ENCODE results near the gene CDS1.
"Not testable (repeated sequence)": the region's sequence is repeated elsewhere in the genome, so short reads cannot be mapped to it uniquely, and the experiment has no call there.

CDS1 gene

GRCh38 chr4:84672177-84672576 lies 89.2 kb downstream of the CDS1 start:
- no peak for DNase-seq (ENCODE audit: low read depth in 1 of 2, low spot score in 1 of 2)

GRCh38 chr4:84673475-84674240 lies 90.7 kb downstream of the CDS1 start:
- DNase-seq (ENCODE audit: low read depth in 1 of 2, low spot score in 1 of 2) = no peak

- DNase-seq (ENCODE audit: low read depth in 1 of 2, low spot score in 1 of 2) = no peak
Observed at GRCh38 chr4:84677093-84677492, 94.2 kb downstream of the CDS1 start.

DNA sequence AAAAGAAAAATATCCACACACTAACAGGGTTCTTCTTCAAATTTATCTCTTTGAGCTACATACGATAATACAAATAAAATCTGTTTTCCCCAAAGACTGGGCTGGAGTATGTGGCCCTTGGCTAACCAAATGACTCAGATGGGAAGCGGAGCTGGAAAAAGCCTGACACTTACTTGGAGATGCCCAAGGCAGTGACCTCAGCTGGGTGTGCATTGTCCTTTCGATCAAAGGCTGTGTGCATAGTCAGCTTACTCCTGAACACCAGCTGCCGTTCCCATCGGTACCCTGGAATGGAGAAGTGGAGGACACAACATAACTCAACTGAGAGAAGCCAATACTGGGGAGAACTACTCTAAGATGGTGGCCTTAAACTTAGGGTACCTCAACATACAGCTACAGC lies 95.1 kb downstream of the CDS1 start:
- no peak for DNase-seq (ENCODE audit: low read depth in 1 of 2, low spot score in 1 of 2)

GRCh38 chr4:84678976-84679744 lies 96.2 kb downstream of the CDS1 start:
- no peak for DNase-seq (ENCODE audit: low read depth in 1 of 2, low spot score in 1 of 2)

GRCh38 chr4:84680956-84681355 lies 98.0 kb downstream of the CDS1 start:
- no peak for DNase-seq (ENCODE audit: low read depth in 1 of 2, low spot score in 1 of 2)

DNA sequence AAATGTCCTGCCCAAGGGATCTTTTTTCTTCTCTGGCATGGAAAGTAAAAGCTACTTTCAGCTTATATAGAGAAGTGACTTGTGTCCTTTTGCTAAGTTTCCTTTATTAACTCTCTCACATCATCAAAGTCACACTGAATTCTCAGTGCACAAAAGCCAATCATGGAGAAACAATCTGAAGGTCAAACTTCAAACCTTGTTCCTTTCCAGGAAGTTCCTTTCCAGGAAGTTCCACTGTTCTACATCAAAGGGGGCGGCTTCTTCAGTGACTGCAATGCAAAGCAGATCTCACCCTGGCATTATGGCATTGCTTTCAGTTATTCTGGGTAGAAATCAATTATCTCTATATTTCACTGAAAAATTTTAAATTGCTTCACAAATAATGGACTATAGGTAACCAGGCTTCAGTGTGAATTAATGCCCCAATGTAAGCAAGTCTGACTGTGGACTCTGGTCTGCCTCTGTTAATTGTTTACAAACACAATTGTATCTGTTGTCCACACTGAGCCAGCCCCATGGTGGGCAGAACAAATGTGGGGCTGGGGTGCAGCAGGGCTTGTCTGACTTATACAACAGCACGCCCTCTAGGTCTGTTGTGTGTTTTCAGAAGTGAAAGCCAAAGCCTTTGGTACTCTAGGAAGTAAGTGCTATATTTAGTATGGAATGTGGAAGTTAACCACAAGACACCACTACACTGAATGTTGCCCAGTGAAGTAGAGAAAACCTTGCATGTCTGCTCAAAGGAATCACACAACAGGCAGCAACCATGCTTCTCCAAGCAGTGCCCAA lies 98.8 kb downstream of the CDS1 start:
- no peak for DNase-seq (ENCODE audit: low read depth in 1 of 2, low spot score in 1 of 2)

DNA sequence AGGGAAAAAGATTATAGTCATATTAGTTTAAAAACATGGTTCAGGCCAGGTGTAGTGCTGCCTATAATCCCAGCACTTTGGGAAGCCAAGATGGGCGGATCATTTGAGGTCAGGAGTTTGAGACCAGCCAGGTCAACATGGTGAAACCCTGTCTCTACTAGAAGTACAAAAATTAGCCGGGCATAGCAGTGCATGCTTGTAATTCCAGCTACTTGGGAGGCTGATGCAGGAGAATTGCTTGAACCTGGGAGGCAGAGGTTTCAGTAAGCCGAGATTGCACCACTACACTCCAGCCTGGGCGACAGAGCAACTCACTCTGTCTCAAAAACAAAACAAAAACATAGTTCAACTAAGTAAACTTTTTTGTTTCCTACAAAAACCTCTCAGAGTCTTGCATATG lies 99.7 kb downstream of the CDS1 start:
- DNase-seq (ENCODE audit: low read depth in 1 of 2, low spot score in 1 of 2) = not testable (repeated sequence)

GRCh38 chr4:84683064-84683850 lies 100.3 kb downstream of the CDS1 start:
- DNase-seq (ENCODE audit: low read depth in 1 of 2, low spot score in 1 of 2) = no peak

DNA sequence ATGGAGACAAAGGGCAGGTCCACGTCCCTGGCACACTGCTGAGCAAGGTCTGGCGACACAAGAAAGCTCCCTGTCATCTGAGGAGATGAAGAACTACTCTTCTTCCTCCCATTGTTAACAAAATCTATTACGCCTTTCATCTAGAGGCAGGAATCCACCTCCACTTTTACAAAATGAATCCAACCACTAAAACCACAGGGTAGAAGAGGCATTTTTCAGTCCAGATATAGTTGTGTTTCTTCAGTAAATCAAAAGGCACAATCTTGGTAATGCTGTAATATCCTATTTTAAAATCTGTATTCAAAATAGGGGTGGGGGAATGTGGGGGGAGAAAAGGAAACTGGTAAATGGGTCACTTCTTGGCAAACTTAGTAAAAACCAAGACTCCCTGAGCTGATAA lies 101.4 kb downstream of the CDS1 start:
- no peak for DNase-seq (ENCODE audit: low read depth in 1 of 2, low spot score in 1 of 2)

GRCh38 chr4:84685105-84685504 lies 102.2 kb downstream of the CDS1 start:
- no peak for DNase-seq (ENCODE audit: low read depth in 1 of 2, low spot score in 1 of 2)

DNA sequence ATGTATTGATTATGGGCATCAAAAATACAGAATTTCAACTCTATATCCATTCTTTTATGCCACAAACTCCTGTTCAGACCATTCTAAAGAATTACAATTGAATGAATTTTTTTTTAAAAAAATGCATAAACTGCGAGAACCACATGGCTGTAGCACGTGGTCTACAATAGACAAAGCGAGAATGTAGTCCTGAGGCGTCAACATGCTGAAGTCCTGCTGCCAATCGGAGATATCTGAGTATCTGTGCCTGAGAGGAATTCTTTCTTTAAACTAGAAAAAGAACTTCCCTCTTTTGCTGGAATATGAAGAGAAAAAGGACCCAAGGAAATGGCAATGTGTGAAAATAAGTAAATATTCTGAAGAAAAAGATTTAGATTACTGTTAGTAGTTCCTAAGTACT lies 105.7 kb downstream of the CDS1 start:
- DNase-seq (ENCODE audit: low read depth in 1 of 2, low spot score in 1 of 2) = no peak

DNA sequence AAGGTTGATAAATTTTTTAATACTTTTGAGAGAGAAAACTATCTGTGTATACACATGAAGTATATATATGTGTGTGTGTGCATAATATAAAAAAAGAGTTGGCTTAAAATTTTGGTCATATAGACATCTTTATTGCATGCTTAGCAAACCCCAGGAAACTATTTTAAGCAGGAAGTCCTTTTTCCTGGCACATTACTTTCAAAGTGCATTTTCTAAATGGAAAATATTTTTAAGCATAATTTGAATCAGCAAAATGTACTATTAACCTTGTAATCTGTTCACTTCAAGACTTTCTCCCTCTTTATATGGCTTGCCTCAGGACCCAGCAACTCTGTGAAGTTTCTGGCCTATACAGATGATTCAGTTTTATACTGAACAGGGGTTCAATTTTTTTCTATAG lies 106.3 kb downstream of the CDS1 start:
- DNase-seq (ENCODE audit: low read depth in 1 of 2, low spot score in 1 of 2) = no peak

DNA sequence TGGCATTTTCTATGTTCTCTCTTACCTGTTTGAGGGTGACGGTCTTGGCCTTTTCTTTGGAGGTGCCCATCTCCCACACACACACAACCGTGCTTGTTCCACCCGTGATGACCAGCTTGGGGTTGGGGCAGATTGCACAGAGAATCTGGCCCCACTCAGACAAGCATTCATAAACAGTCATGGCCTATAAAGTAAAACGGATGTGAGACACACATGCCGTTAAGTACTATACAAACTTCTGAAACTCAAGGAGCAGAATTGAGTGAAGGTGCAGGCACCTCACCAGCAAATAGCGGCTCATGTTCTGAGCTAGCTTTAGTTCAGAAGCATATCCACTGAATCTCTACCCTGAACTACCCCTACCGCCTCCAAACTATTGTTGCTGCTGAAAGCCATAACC lies 107.6 kb downstream of the CDS1 start:
- no peak for DNase-seq (ENCODE audit: low read depth in 1 of 2, low spot score in 1 of 2)

DNA sequence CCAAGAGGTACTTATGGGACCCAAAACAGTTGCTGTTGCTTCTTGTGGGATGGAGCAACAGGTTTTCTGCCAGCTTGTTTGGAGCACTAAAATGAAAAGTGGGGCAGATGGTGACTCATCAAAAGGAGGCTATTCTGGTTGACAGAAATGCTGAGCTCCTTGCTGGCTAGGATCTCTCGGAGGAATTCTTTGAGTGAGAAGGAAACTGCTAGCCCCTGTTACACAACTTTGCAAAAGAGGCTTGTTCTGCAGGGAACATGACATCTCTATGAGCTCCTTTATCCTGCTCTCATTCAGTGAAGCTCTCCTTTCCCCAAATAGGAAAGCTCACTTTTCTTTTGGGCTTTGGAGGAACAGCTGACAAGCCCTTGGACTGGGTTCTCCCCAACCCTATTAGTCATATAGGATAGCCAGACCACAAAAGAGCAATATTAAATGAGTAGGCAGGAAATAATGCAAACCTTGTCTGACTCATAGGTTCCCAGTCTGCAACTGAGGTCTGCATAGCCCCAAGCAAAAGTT lies 108.3 kb downstream of the CDS1 start:
- no peak for DNase-seq (ENCODE audit: low read depth in 1 of 2, low spot score in 1 of 2)

DNA sequence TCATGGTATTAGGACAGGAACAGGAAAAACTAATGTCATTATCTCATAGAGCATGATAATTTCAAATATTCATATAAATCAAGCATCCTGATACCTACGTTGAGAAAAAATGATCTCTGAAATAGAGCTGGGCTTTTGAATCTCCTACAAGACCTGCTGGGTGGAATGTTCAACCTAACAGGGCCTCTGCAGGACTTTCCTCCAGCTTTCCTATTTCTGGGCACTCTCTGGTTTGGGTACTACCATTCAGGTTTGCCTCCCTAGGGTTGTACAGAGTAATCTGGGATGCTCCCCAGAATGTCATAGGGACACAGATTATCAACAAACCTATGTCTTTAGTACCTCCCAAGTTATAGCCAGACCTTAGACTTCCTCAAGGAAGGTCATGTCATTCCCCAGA lies 108.9 kb downstream of the CDS1 start:
- DNase-seq (ENCODE audit: low read depth in 1 of 2, low spot score in 1 of 2) = no peak

DNA sequence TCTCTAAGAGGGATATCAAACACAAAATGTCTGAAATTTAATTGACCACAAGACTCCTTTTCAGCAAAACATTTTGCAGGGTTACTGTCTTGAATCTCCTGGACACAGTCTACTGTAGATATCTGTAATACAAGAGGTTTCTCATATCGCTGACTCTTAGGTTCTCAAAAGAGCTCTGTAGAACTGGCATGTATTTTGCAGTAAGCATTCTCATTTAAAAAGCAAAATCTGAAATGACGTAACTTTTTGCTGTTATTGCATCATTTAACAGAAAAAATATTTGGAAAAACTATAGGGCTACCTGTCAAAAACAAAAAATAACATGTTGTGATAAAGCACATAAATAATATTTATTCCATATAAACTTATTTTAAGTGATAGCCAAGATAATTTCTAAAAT lies 114.2 kb downstream of the CDS1 start:
- DNase-seq (ENCODE audit: low read depth in 1 of 2, low spot score in 1 of 2) = no peak

GRCh38 chr4:84697615-84698201 lies 114.8 kb downstream of the CDS1 start:
- no peak for DNase-seq (ENCODE audit: low read depth in 1 of 2, low spot score in 1 of 2)

- no peak for DNase-seq (ENCODE audit: low read depth in 1 of 2, low spot score in 1 of 2)
Observed at GRCh38 chr4:84699001-84699671, 116.2 kb downstream of the CDS1 start.
